ENCODE results near the gene CGB3. TPM values are rescaled to one million over a fixed set of nuclear protein-coding genes. Genes with fewer than 3 reads are reported as not detected.
A peak's percentile ranks its signal among the peaks of the same experiment; 100 is the strongest.

The CGB3 gene
- total and polyA plus RNA-seq, 2 donors from 2014 or later = not detected

DNA sequence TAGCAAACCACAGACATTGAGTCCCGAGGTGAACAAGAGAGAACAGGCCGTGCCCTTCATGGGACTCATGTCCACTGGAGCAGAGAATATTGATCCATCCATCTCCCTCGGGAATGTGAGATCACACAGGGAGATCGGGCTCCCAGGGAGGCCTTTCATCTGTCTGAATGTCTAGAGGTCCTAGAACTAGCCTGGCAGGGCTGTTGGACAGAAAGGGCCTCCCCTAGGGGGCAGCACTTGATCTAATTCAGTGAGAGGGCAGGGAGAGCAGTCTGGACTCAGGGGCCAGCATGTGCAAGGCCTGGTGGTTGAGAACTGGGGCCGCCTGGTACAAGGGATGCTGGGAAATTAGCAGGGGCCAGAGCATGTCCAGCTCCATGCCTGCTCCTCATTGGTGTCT lies 26.2 kb downstream of the CGB3 start:
- intact Hi-C loops (cut with DNase I) = no loop called here
- H3K9me3 ChIP-seq (ENCODE audit: control insufficient read depth in 2 of 3, insufficient read depth in 1 of 3, low read length in 3 of 3) = no peaks in the 10 kb centered on the region
- peaks cover 0 to 9% (median 6%) of the 10 kb centered on the region in 3 donors for H3K4me1 ChIP-seq (ENCODE audit: control insufficient read depth in 2 of 3, insufficient read depth in 2 of 3, low read depth in 1 of 3, low read length in 3 of 3)
- TF ChIP-seq, protein P1, sequence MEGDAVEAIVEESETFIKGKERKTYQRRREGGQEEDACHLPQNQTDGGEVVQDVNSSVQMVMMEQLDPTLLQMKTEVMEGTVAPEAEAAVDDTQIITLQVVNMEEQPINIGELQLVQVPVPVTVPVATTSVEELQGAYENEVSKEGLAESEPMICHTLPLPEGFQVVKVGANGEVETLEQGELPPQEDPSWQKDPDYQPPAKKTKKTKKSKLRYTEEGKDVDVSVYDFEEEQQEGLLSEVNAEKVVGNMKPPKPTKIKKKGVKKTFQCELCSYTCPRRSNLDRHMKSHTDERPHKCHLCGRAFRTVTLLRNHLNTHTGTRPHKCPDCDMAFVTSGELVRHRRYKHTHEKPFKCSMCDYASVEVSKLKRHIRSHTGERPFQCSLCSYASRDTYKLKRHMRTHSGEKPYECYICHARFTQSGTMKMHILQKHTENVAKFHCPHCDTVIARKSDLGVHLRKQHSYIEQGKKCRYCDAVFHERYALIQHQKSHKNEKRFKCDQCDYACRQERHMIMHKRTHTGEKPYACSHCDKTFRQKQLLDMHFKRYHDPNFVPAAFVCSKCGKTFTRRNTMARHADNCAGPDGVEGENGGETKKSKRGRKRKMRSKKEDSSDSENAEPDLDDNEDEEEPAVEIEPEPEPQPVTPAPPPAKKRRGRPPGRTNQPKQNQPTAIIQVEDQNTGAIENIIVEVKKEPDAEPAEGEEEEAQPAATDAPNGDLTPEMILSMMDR (IDR thresholded peaks at IDR 0.05; ENCODE audit: borderline replicate concordance, extremely low read depth, insufficient read depth) = peak; percentile 28
- no peak overlapping the region for H3K9ac ChIP-seq (ENCODE audit: low read length in 3 of 3)
- no peak overlapping the region for H3K27ac ChIP-seq (ENCODE audit: low read depth in 2 of 2, low read length in 2 of 2)
- FAIRE-seq (no peak), DNase-seq (peak in 1 of 5 donors; percentile 34)
- H3K36me3 ChIP-seq (ENCODE audit: control insufficient read depth in 2 of 3, insufficient read depth in 3 of 3, low read length in 3 of 3) = no peaks in the 10 kb centered on the region
- H3K4me3 ChIP-seq (ENCODE audit: low read length in 3 of 3) = no peak overlapping the region
- no peaks in the 10 kb centered on the region for H3K27me3 ChIP-seq (ENCODE audit: control insufficient read depth, insufficient read depth, low read length)

DNA sequence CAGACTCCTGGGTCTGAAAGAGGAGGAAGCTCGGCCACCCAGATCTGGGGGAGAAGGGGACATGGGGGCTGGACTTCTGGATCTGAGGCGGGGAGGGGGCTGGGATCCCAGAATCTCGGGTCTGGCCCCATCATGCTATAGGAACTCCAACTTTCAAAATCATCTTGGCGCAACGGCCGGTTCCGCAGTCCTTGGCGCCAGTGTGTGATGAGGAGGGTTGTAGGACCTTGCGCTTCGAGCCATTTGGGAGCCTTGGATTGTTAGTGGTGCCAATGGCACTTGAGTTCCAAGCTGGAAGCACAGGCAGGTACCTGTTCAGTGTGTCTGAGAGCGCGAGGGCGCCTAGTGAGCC lies 30.1 kb downstream of the CGB3 start:
- peak overlapping the region; percentile 11 to 87 (median 82) for H3K9ac ChIP-seq (ENCODE audit: low read length in 3 of 3)
- peak overlapping the region; percentile 56 to 97 (median 88) for H3K4me3 ChIP-seq (ENCODE audit: low read length in 3 of 3)
- H3K36me3 ChIP-seq (ENCODE audit: control insufficient read depth in 2 of 3, insufficient read depth in 3 of 3, low read length in 3 of 3) = no peaks in the 10 kb centered on the region
- H3K27me3 ChIP-seq (ENCODE audit: control insufficient read depth, insufficient read depth, low read length) = no peaks in the 10 kb centered on the region
- no peak for DNase-seq
- no peaks in the 10 kb centered on the region for H3K9me3 ChIP-seq (ENCODE audit: control insufficient read depth in 2 of 3, insufficient read depth in 1 of 3, low read length in 3 of 3)
- no peak for FAIRE-seq
- TF ChIP-seq, protein P1 (IDR thresholded peaks at IDR 0.05; ENCODE audit: borderline replicate concordance, extremely low read depth, insufficient read depth) = no peak
- peaks cover 0 to 27% (median 11%) of the 10 kb centered on the region in 3 donors for H3K4me1 ChIP-seq (ENCODE audit: control insufficient read depth in 2 of 3, insufficient read depth in 2 of 3, low read depth in 1 of 3, low read length in 3 of 3)
- intact Hi-C loops (cut with DNase I) = no loop called here
- peak overlapping the region; percentile 39 to 99 for H3K27ac ChIP-seq (ENCODE audit: low read depth in 2 of 2, low read length in 2 of 2)

- TF ChIP-seq, protein P1 (IDR thresholded peaks at IDR 0.05; ENCODE audit: borderline replicate concordance, extremely low read depth, insufficient read depth) = peak; percentile 86
- intact Hi-C loops (cut with DNase I) = no loop called here
- H3K27me3 ChIP-seq (ENCODE audit: control insufficient read depth, insufficient read depth, low read length) = no peaks in the 10 kb centered on the region
- peak; percentile 96 for FAIRE-seq
- peak within 1 kb of the TSS; percentile 65 to 99 (median 87) for H3K9ac ChIP-seq (ENCODE audit: low read length in 3 of 3)
- H3K9me3 ChIP-seq (ENCODE audit: control insufficient read depth in 2 of 3, insufficient read depth in 1 of 3, low read length in 3 of 3) = no peaks in the 10 kb centered on the region
- peak within 1 kb of the TSS; percentile 78 to 97 (median 88) for H3K4me3 ChIP-seq (ENCODE audit: low read length in 3 of 3)
- peak within 1 kb of the TSS; percentile 96 to 99 for H3K27ac ChIP-seq (ENCODE audit: low read depth in 2 of 2, low read length in 2 of 2)
- peak; percentile 100 for DNase-seq
- H3K4me1 ChIP-seq (ENCODE audit: control insufficient read depth in 2 of 3, insufficient read depth in 2 of 3, low read depth in 1 of 3, low read length in 3 of 3) = peaks cover 0 to 27% (median 11%) of the 10 kb centered on the region in 3 donors
- H3K36me3 ChIP-seq (ENCODE audit: control insufficient read depth in 2 of 3, insufficient read depth in 3 of 3, low read length in 3 of 3) = peaks cover 0 to under 1% (median 0%) of the 10 kb centered on the region in 3 donors
Observed at GRCh38 chr19:48993175-48994034, 30.7 kb downstream of the CGB3 start, which contains the start of the genes GYS1 and RUVBL2. TSS of gene GYS1 (minus strand) at chr19:48993309. CDS start at chr19:48993112, 197 bp downstream. TSS of gene RUVBL2 (plus strand) at chr19:48993887. CDS start at chr19:48993912, 25 bp downstream.
